GM13976 (cell line): ENCODE measurements around the gene TXNDC16.

Experiments used
- DNase-seq: peaks from one replicate; pipeline ENCODE4 v3.0.0; 2012; ENCODE audit warnings: low spot score
- in situ Hi-C: fragments of 300-500 bp; cut with MboI; formaldehyde crosslinking; loops from one replicate; pipeline ENCODE4 v1.12.0; 2022; ENCODE audit warnings: low sequenced_read_pairs, mixed read lengths, inconsistent platforms; ENCODE audit not compliant: unreplicated experiment
- TF ChIP-seq, protein P1 (sequence below): IDR thresholded peaks from 2 replicates; pipeline ENCODE4 v1.5.1; 2012; ENCODE audit warnings: borderline replicate concordance, mild to moderate bottlenecking; ENCODE audit not compliant: insufficient read depth; ENCODE audit errors: extremely low read depth, missing control alignments, control extremely low read depth

TXNDC16 gene

DNA sequence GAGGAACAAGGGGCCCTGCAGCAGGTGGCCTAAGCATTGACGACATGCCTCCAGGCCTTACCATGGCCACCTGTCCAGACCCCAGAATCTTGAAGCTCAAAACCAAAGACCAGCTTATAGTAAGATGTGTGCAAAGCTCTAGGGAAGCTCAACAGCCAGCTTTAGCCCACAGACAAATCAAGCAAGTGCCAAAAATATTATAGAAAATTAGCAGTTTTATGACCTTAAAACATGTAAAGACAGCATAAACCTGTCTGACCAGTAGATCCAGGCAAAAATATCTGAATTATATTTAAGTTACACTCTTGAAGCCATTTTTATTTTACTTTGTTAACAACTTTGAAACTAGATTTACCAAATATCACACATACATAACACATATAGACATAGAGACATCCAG, 90.6 kb downstream of the TXNDC16 start:
- DNase-seq, result no peak
- in situ Hi-C loops, result no loop called here
- TF ChIP-seq, protein P1, sequence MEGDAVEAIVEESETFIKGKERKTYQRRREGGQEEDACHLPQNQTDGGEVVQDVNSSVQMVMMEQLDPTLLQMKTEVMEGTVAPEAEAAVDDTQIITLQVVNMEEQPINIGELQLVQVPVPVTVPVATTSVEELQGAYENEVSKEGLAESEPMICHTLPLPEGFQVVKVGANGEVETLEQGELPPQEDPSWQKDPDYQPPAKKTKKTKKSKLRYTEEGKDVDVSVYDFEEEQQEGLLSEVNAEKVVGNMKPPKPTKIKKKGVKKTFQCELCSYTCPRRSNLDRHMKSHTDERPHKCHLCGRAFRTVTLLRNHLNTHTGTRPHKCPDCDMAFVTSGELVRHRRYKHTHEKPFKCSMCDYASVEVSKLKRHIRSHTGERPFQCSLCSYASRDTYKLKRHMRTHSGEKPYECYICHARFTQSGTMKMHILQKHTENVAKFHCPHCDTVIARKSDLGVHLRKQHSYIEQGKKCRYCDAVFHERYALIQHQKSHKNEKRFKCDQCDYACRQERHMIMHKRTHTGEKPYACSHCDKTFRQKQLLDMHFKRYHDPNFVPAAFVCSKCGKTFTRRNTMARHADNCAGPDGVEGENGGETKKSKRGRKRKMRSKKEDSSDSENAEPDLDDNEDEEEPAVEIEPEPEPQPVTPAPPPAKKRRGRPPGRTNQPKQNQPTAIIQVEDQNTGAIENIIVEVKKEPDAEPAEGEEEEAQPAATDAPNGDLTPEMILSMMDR, result no peak

DNA sequence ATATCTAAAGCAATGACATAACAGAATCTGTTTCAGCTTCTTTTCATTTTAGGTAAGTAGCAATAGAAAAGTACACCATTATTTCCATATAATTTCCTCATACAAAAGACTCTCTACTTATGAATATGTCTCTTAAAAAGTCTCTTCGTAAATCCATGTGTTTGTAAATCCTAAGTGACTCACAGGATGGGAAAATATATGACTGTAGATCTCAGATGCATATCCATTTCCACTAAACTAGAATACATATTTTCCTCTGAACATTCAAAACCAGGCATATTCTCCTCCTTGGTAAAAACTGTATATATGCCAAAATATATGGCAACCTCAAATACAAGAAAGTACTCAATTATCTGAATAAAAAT, 93.6 kb downstream of the TXNDC16 start:
- in situ Hi-C loops, result no loop called here
- TF ChIP-seq, protein P1, result no peak
- DNase-seq, result no peak

DNA sequence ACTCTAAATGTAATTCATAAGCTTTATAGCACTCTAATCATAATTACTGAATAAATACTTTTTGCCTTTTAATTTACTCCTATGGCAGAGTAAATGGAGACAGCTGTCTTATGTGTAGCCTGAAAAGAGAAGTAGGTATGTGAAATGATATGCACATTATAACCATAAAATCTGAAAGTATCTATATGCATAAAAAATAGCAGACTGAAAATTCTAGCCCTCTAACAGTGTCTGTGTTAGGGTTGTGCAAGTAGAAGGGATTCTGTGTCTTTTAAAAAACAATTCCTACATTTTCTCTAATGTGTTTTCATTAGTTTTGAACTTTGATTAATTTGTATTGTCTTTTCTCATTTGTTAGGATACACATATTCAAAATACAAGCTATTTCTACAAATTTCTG, 94.9 kb downstream of the TXNDC16 start:
- TF ChIP-seq, protein P1, result no peak
- in situ Hi-C loops, result no loop called here
- no peak for DNase-seq

DNA sequence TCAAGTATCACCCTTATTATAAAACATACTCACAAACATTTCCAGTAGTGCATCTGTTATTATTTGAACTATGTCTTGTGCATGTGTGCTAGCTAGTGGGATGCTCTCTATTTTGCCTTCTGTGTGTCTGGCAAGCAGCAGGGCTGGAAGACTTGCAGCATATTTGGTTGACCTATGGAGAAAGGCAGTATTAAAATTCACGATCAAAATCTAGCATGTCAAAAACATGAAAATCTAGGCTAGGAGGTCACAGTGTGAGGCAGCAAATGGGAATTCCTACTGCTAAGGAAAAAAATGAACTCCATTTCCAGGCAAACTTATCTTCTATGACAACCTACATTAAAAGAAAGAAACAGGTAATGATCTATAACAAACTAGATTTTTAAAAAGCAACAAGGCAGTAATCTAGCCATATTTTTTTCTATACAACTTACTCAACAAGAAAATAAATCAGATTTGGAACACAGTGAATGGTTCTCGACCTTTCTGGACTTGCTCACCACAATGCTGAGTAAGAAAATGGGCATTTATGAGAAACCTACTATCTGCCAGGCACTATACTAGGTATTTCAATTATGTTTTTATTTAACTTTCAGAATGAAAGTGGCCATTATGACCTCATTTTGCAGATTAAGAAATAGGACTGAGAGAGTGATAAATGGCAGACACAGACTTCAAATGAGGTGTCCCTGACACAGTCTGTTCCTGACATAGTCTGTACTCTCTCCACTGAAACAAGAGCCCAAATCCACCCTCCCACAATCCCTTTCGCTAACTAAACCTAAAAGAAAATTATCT, 96.8 kb downstream of the TXNDC16 start:
- in situ Hi-C loops, result no loop called here
- TF ChIP-seq, protein P1, result no peak
- no peak for DNase-seq

DNA sequence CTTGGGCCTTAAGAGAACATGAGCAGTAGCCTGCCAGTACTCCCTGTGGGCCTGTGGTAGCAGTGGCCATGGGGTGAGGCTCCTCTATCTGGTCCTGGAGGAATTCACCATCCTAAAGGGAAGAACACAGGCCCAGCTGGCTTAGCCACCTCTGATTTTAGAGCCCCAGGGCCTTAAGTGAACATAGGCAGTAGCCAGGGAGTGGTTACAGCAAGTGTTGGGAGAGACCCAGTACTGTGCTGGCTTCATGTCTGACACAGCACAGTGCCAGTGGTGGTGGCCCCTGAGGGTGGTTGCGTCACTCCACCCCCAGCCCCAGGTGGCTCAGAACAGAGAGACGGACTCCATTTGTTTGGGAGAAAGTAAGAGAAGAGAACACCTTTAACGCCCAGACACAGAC, 105.1 kb downstream of the TXNDC16 start:
- TF ChIP-seq, protein P1, result no peak
- in situ Hi-C loops, result no loop called here
- no peak for DNase-seq

DNA sequence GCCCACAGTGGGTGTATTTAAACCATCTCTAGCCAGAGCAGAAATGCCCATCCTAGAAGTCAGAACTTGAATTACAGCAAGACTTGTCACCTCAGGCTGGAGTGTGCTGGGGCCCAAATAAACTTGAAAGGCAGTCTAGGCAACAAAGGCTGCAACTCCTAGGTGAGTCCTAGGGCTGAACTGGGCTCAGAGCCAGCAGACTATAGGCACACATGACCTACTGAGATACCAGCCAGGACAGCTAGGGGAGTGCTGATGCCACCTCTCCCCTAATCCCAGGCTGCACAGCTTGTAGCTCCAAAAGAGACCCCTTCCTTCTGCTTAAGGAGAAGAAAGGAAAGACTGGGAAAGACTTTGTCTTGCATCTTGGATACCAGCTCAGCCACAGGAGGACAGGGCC, 106.0 kb downstream of the TXNDC16 start:
- no peak for DNase-seq
- TF ChIP-seq, protein P1, result no peak

DNA sequence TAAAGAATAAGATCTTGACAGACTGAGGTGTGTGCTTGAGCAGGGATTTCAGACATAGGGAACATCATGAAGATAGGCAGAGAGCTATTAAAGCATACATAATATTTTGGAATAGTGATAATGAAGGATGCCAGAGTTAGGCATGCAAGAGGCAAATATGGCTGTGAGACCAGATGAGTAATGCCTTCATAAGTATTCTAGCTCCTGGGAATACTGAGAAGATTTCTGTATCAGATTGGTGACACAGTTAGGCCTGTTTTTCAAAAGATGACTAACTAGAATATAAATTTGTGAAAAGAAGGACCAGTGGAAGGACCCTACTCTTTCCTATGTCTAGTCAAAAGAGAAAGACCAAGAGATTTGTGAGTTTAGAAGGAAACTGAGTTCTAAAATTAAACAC, 108.8 kb downstream of the TXNDC16 start:
- DNase-seq, result no peak
- in situ Hi-C loops, result no loop called here
- TF ChIP-seq, protein P1, result no peak

More for the DNA sequence above, 106.0 kb downstream of the TXNDC16 start:
- in situ Hi-C loops, result no loop called here
